HG03571 (cell line): Measurements from ENCODE around the gene TTC39A.
"Not testable (repeated sequence)": the region's sequence is repeated elsewhere in the genome, so short reads cannot be mapped to it uniquely, and the experiment has no call there.

Source experiments
- ATAC-seq: cut with Tn5 transposase; IDR thresholded peaks from one replicate; pipeline ENCODE4 v1.9.1; 2021; ENCODE audit not compliant: unreplicated experiment

The TTC39A gene

GRCh38 chr1:51340380-51340779 lies 10.0 kb upstream of the TTC39A start:
- no peak for ATAC-seq

- no peak for ATAC-seq
These were observed 6.3 kb upstream of the TTC39A start for GRCh38 chr1:51336711-51337110.

GRCh38 chr1:51336004-51336403 lies 5.6 kb upstream of the TTC39A start:
- no peak for ATAC-seq

GRCh38 chr1:51331206-51332100 lies 1.1 kb upstream of the TTC39A start:
- ATAC-seq = no peak

GRCh38 chr1:51329443-51330325 lies 678 bp downstream of the TTC39A start:
- ATAC-seq = no peak

GRCh38 chr1:51328926-51329325 lies 1.4 kb downstream of the TTC39A start:
- ATAC-seq = no peak

GRCh38 chr1:51328279-51328678 lies 2.1 kb downstream of the TTC39A start:
- no peak for ATAC-seq

- ATAC-seq = no peak
These were observed 3.0 kb downstream of the TTC39A start for GRCh38 chr1:51327386-51327785.

GRCh38 chr1:51326839-51327238 lies 3.5 kb downstream of the TTC39A start:
- ATAC-seq = no peak

- no peak for ATAC-seq
These were observed 4.2 kb downstream of the TTC39A start for GRCh38 chr1:51325878-51326755.

- ATAC-seq = no peak
These were observed 5.0 kb downstream of the TTC39A start for GRCh38 chr1:51325391-51325790.

GRCh38 chr1:51325011-51325385 lies 5.4 kb downstream of the TTC39A start:
- ATAC-seq = not testable (repeated sequence)

GRCh38 chr1:51324251-51325010 lies 5.9 kb downstream of the TTC39A start:
- ATAC-seq = no peak

- no peak for ATAC-seq
These were observed 6.6 kb downstream of the TTC39A start for GRCh38 chr1:51323778-51324177.

GRCh38 chr1:51322417-51323101 lies 7.8 kb downstream of the TTC39A start:
- ATAC-seq = no peak

- no peak for ATAC-seq
These were observed 8.5 kb downstream of the TTC39A start for GRCh38 chr1:51321924-51322280.

- no peak for ATAC-seq
These were observed 9.1 kb downstream of the TTC39A start for GRCh38 chr1:51320967-51321923.

GRCh38 chr1:51317798-51318197 lies 12.6 kb downstream of the TTC39A start:
- ATAC-seq = no peak

- ATAC-seq = no peak
These were observed 13.6 kb downstream of the TTC39A start for GRCh38 chr1:51316846-51317120.
